GM15510 (cell line): ENCODE data around the gene DCP1A.

Experiments used
- POLR2A ChIP-seq: IDR thresholded peaks from 3 replicates; pipeline ENCODE4 v1.6.1; 2011; ENCODE audit warnings: borderline replicate concordance; ENCODE audit not compliant: insufficient read length; ENCODE audit errors: extremely low read depth

Gene DCP1A

DNA sequence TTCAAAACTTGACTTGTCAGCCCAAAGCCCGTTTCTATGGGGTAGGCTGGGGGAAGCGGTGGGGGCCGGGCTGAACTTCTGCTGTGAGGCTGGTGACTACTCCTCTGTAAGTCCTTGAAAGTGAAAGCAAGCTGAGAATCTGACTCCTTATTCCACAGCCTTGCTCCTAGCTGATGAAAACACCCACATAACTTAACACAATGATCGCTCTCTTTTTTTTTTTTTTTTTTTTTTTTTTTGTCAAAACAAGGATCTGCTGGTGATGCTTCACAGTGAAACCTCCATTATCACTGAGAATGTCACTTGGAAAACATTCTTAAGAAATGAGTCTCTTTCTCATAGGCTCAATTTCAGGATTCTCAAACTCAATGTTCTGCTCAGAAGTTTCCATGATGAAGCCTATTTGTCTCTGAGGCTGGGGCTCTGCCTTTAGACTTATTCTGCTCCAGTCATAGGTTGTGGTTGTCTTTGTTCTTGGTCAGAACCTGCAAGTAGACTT lies 60.2 kb downstream of the DCP1A start:
- TF ChIP-seq POLR2A: no peak

DNA sequence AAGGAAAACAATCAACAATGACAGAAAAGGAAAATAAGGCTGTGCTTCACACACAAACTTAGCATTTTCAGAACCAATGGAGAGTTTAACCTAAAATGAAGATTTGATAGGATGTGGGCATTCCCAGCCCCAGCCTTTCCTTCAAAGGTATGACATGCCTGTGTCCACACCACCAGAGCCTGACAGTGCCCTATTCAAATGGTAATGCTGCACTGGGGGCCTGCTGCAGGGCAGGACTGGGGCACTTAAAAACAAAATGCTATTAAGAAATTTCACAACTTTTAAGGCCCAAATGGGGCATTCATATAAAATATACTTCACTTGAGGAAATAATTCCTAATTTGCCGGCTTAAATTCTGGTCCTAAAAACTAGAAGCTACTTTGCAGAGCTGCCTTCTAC lies 60.6 kb downstream of the DCP1A start:
- TF ChIP-seq POLR2A: no peak

DNA sequence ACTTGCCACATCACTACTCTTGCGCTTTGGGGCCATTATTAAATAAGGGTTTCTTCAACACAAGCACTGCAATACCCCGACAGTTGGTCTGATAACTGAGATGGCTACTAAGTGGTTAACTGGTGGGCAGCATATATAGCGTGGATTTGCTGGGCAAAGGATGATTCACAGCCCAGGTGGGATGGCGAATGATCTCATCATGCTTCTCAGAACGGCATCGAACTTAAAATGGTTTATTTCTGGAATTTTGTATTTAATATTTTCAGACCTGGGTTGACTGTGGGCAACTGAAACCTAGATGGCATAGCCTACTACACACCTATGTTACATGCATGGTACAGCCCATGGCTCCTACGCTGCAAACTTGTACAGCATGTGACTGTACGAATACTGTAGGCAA lies 64.8 kb downstream of the DCP1A start:
- no peak for TF ChIP-seq POLR2A

DNA sequence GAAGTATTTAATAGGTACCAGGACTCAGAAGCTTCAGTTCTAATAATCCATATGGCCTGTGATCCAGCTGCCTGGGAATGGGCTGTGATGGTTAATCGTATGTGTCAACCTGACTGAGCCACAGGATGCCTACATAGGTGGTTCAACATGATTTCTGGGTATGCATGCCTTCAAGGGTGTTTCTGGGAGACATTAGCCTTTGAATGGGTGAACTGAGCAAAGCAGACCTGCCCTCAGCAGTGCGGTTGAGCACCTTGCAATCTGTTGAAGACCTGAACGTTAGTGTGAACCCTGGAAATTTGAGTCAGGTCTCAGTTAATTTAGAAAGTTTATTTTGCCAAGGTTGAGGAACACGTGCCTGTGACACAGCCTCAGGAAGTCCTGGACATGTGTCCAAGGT lies 68.7 kb downstream of the DCP1A start:
- TF ChIP-seq POLR2A: no peak

DNA sequence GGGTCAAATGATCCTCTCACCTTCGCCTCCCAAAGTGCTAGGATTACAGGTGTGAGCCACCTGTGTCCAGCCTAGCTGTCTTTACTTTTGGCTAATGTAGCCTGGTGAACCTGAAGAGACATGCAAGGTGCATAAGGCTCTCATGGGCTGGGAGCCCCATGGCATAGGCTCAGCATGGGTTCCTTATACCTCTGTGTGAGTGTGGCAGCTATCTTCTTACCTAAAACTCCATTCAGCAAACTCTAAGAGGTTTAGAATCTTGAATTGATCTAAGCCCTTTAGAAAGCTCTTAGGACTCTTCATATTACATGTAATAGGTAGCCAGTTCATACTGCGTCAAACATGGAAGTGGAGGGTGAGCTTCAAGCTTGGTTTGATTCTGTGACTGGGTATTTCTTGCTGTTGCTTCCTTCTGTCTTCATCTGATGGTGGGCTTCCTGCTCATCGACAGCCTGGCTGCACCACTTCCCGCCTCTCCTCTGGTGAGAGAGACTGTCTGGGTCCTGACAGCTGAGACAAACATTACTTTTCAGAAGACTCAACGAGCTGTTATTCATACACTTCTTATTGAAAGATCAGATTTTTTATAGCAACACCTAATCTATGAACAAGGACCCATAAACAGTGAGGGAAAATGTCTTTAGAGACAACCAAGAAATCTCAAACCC lies 72.3 kb downstream of the DCP1A start:
- no peak for TF ChIP-seq POLR2A

DNA sequence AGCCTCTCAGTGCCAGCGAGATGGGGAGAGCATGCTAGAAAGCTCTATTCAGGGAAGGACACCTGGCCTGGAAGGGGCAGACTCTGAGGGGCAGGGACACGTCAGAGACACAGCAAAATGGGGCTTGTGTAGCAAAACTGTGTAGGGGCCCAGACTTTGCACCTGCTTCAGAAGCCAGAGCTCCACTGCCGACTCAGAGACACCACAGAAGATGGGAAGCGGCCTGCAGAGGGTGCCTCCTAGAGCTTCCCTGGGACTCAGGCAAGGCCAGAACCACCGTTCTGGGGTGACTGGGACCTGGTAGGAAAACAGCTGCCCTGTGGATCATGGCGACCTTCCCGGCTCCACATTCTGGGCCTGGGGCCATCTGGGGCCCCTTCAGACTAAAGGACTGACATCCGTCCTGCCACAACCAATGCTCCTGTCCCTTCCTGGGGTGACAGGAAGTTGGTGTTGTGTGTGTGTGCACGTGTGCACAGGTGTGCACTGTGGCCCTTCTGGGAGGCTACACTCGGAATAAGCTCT lies 74.1 kb downstream of the DCP1A start:
- TF ChIP-seq POLR2A: no peak

DNA sequence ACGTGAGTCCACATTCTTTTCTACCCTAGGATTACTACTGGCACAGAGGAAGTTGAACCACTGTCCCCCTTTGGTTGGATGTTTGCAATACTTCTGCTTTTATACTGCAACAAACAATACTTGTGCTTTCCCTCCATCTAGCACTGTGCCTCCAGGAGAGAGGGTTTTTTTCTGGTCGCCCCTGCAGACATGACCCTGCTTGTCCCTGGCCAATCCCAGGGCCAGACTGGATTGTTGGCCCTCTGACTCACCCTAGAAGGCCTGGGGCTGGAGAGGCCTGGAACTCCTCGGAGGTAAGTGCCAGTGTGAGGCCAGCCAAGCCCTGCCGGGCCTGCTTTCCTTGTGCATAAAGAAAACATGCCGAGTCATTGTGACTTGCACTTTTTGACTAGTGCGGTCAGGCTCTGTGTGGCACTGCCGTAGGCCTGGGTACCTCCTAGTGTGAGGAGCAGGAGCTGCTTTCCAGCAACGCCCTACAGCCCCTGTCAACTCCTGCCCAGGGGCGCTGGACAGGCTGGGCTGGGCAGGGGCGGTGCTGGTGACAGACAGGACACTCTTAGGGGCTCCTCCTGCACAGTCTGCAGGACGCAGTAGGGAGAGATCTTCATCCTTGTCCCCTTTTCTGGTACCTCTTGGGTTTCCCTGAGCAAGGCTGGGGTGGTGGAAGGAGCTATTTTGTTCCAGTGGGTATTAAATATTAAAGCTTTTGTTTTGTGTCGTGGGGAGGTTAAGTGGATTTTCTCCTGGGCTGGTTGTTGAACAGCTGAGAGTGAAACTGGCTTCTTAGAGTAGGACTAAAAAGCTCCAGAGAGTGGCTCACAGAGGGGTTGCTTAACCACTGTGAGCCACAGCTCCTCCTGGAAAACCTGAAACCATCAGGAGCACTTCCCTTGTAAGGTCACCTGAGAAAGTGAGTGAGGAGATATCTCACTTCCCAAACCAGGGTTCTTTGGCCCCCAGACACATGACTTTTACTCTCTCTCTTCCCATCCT lies 77.2 kb downstream of the DCP1A start:
- TF ChIP-seq POLR2A: no peak

DNA sequence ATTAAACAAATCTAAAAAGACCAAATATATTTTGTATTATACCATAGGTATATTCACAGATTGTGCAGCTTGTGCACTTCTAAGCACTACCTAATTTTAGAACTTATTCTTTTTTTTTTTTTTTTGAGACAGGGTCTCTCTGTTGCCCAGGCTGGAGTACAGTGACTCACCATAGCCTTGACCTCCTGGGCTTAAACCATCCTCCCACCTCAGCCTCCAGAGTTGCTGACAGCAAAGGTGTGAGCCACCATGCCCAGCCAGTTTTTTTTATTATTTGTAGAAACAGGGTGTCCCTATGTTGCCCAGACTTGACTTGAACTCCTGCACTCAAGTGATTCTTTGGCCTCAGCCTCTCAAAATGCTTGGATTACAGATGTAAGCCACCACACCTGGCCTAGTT lies 79.6 kb downstream of the DCP1A start:
- no peak for TF ChIP-seq POLR2A

DNA sequence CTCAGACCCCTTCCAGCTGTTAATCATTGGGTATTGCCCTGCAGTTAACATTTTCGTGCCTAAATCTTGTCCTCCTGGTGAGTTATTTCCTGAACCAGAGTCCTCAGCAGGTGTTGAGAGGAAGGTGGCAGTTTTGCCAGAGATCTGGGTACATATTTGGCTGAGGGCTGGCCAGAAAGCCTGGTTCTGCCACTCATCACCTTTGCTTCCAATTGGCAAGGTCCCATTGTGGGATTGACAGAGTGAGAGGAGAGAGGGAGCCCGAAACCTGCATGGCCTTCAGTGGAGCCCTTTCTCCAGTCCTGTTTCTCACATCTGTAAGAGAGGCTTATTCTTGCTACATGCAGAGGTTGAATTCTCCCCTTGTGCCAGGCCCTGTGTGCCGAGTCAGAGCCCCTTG lies 82.6 kb downstream of the DCP1A start:
- TF ChIP-seq POLR2A: no peak

DNA sequence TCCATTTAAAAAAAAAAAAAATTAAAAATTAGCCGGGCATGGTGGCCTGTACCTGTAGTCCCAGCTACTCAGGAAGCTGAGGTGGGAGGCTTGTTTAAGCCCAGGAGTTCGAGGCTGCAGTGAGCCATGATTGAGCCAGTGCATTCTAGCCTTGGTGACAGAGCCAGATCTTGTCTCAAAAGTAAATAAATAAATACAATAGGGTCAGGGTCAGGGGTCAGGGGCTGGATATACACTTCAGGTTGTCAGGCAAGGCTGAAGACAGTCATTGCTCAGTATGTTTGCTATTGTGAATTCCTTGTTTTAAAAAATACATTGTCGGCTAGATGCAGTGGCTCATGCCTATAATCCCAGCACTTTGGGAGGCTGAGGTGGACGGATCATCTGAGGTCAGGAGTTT lies 83.4 kb downstream of the DCP1A start:
- no peak for TF ChIP-seq POLR2A

DNA sequence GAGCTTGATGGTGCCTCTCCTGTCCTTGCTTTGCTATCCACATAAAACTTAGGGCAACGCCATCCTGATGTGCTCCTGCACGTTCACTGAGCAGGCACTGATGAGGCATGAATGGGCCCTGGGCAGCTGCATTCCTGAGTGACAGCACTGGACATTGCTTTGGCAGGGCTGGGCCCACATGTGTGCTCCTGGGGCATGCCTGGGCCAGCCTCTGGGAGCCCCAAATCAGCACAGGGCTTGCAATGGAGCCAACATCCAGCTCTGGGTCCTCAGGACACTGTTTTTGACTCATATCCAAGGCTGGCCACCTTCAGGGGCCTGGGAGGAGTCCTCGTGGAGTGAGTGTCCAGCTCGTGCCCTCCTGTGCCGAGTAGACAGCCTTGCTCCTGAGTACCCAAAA lies 85.6 kb downstream of the DCP1A start:
- TF ChIP-seq POLR2A: no peak

DNA sequence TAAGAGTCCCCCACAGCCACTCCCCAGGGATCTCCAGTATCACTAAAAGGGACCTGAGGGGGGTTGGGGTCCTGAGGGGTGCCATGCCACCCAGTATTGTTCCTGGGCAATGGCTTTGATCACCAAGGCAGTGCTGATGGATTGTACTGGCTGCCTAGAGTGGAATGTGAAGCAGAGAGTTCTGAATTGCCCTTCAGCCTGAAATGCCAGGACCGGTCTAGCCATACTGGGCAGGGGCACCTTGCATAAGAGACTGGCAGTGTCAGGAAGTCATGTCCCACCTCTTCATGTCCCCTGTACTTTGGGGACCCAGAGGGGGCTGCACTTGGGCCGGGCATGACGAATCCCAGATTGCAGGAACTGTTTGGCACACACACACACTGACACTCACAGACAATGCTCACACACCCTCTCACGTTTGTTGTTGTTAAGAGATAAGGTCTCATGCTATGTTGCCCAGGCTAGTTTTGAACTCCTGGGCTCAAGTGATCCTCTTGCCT lies 87.0 kb downstream of the DCP1A start:
- TF ChIP-seq POLR2A: no peak

DNA sequence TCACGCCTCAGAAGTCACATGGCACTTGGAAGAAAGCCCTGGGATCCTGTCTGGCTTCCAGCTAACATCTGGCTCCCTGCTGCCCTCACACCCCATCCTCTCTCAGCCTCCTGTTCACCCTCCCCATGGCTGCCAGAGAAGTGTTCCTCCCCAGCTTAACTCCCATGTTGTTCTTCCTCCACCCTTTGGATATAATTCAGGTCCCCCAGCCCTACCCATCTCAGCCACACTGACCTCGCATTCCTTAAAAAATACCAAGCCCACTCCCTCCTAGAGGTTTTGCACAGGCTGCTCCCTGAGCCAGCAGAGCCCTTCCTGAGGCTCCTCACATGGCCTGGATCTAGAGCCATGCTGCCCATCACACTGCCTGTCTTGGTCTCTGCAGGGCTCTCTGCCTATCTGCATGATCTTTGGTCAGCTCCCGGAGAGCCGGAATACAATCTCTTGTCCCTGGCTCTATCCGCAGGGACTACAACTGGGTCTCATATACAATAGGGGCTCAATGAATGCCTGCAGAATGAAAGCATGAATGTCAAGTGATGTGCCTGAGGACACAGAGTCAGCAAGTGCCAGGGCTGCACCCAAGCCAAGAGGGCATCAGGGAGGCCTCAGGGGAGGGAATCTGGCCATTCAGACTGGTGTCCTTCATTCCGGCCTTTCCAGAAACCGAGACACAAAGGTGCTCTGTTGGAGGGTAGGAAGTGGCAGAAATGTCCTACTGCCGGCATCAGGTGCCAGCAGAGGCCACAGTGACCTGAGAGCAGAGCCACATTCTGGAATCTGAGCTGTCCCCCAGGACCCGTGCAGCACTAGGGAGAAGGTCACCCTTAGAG lies 87.7 kb downstream of the DCP1A start:
- no peak for TF ChIP-seq POLR2A
